KOPT-K1 (cell line): ENCODE measurements around the gene WRAP73.

Experiments used
- H3K27ac ChIP-seq: fragments of 200-600 bp; sonication (generic); 2 replicates; pipeline ENCODE4 v1.5.1; 2016; ENCODE audit warnings: antibody characterized with exemption, mild to moderate bottlenecking, low read depth, low read length; ENCODE audit not compliant: poor library complexity, severe bottlenecking
- H3K36me3 ChIP-seq: fragments of 200-600 bp; sonication (generic); 2 replicates; pipeline ENCODE4 v1.5.1; 2017; ENCODE audit warnings: antibody characterized with exemption, mild to moderate bottlenecking, low read length, moderate library complexity; ENCODE audit not compliant: insufficient read depth
- H3K9me3 ChIP-seq: fragments of 200-600 bp; sonication (generic); 2 replicates; pipeline ENCODE4 v1.5.1; 2017; ENCODE audit warnings: antibody characterized with exemption, low read length, mild to moderate bottlenecking; ENCODE audit not compliant: insufficient read depth, poor library complexity, severe bottlenecking

Gene WRAP73

DNA sequence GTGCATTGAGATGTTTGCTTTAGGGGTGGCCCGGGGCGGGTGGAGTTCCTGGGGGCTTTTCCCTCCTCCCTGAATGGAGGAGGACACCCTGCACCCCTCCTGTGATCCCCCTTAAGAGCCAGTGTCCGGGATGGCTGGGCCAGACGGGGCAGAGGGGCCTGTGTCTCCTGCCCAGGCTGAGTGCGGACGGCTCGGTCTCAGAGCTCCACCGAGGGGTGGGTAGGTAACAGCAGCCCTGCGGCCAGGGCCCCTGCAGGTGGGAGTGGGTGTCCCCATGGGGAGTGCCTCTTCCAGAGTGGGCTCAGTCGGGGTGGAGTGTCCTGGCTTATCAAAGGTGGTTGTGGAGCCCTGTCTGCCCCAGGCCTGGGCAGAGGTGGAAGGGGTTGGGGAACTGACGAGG, 25.5 kb upstream of the WRAP73 start:
- Histone ChIP-seq H3K36me3 (no peaks in the 10 kb centered on the region), H3K27ac (no peak overlapping the region), H3K9me3 (no peaks in the 10 kb centered on the region)

DNA sequence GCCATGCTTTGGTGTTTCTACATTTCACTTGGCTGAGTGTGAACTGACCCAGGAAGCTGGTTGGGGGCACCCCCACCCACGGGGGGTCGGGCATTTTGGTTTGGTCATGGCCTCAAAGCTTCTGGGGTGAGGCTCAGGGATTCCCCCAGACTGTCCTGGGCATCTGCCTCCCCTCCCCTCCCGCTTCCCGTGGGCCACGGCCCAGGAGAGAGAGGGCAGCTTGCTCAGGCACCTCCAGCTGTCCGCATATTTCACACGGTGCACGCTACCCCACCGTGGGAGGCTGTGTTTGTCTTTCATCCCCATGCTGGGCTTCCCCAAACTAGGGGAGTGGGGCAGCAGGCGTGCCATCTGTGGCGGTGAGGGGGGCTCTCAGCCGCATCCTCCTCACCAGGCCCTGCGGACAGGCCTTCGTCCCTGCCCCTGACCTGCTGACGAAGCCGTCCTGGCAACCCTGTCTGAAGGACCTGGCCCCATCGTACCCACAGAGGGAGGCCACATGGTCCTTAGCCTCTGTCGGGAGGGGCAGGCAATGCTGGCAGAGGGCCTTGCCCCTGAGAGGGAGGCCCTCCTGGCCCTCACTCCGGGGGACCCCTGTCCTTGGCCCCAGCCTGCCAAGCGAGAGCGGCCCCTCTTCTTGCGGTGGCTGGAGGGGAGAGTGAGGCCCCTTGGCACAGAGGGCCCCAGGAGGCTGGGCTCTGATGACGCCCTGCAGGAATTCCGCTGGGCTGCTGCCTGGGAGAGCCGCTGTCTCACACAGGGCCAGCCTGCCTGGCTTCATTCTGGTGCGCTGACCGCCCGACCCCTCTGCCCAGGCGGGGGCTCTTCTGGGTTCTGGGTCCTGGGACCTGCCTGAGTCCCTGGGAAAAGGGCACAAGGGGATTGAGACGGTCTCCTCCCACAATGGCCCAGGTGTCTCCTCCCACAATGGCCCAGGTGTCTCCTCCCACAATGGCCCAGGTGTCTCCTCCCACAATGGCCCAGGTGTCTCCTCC, 24.5 kb upstream of the WRAP73 start:
- Histone ChIP-seq H3K36me3 (no peaks in the 10 kb centered on the region), H3K9me3 (no peaks in the 10 kb centered on the region), H3K27ac (no peak overlapping the region)

DNA sequence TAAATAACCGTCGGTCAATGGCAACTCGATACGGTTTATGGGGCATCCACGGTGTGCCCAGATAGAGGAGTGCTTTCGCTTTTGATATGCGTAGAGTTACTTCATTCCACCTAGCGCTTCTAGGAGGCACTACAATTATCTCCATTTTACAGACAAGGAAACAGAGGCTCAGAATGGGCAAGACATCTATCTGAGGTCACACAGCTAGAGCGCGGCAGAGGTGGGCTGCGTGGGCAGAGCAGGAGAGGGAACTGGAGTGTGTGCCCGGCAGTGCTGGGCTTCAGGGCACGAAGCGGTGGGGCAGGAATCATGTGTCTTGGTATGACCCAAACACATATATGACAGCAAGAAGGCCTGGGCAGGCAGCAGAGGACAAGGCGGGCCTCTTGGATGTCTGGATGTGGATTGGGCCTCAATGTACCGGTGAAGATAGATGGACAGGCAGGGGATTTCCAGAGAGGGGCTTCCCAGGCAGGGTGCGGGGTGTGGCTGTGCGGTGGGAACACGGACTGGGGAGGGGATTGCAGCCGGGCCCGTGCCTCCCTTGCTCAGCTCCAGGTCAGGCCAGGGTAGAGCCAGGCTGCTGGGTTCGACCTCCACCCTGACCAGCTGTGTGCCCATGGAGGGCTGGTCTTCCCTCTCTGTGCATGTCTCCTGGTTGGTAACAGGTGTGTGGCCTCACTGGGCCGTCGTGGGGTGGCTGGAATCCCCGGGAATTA, 23.6 kb upstream of the WRAP73 start:
- Histone ChIP-seq H3K9me3 (no peaks in the 10 kb centered on the region), H3K36me3 (no peaks in the 10 kb centered on the region), H3K27ac (no peak overlapping the region)

DNA sequence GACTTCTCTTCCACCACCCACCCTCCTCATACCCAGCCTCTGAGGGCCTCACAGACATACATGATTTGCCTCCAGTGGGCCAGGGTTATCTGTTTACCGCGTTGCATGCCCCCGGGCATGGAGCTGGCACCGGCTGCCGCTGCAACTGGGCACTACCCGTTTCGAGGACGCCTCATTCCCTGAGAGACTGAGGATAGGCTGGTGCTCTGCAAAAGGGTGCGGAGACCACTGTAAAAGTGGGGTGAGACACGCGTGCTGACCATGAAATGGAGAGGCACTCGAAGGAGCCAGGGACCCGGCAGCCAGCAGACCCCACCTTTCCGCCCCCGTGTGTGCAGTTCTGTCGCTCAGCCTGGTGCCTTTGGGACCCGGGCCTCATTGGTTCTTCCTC, 23.1 kb upstream of the WRAP73 start:
- Histone ChIP-seq H3K36me3 (no peaks in the 10 kb centered on the region), H3K27ac (no peak overlapping the region), H3K9me3 (no peaks in the 10 kb centered on the region)

DNA sequence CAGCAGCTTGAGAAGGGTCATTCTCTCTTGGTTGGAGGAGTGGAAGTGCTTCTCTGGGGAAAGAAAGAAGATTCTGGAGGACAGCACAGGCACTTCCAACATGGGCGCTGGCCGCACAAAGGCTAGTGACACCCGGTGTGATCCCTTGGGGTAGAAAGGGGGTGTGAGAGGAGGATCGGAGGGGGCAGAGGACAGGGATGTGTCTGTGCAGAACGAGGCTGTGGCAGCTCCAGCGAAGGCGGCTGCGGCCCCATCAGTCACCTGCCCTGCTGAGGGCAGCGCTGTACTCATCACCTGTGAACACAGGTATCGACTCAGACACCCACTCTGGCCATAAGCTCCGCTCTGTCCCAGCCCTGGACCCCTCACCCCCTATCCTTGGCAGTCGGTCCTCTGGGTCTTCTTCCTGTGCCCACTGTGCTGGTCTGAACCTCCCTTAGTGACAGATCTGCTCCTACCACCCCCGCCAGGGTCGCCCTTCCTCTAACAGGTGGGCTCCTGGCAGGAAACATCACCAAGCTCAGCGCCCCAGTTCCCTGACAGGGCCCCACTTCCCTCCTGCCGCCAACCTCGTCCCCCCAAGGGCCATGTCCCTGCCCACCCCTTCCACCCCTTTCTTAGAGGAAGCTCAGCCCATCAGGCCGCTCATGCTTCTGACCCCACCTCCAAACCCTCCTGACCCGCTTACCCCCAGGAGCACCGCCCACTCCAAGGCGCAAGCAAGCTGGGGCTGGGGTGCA, 22.5 kb upstream of the WRAP73 start:
- Histone ChIP-seq H3K9me3 (no peaks in the 10 kb centered on the region), H3K27ac (no peak overlapping the region), H3K36me3 (no peaks in the 10 kb centered on the region)

DNA sequence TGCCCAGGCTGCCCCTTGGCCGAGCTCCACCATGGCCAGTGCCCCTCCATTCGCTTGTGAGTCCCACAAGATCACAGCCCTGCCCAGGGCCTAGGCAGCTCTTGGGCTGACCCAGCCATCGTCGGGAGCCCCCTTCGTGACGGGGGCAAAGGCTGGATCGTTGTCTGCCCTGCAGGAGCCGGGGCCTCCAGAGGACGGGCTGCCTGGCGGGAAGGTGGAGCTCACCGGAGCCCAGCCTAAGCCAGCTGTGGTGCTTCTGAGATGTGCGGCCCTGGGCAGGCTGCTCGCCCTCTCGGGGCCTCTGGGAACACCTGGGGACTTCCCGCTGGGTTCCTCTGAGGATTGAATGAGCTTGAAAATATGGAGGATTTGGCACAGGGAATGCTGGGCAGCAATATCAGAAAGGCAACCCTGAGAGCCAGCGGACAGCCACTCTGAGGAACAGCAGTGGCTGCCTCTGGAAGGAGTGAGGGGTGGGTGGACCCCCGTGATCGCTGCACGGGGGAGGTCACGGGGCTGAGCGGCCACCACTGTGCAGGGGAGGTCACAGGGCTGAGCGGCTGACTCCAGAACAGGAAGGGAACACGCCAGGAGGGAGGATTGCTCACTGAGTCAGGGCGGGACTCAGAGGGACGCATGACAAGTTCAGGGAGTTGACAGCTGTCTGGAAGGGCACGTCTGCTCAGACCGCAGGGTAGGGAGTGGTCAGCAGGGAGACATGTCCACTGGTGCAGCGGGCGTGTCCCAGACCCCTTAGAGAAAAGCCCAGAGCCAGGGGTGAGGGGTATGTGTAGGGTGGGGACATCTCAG, 21.7 kb upstream of the WRAP73 start:
- no peak overlapping the region for H3K27ac ChIP-seq
- no peaks in the 10 kb centered on the region for H3K9me3 ChIP-seq
- H3K36me3 ChIP-seq: no peaks in the 10 kb centered on the region

DNA sequence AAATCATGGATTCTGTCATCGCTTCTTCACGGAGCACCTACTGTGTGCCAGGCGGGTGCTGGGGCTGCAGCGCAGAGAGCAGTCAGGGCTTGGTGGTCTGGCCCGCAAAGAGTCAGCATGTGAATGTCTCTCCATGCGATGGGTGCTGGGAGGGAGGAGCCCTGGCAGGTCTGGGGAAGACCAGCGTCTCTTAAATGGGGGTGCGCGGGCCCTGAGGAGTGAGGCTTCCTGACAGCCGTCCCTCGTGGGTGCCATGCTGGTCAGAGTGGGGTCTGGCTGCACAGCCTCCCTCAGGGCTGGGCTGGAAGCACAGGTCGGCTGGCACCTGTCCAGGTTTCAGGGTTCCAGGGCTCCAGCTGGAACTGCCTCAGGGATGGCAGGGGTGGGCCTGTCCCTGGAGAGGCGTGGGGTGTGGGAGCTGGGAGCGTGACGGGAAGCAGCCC, 20.9 kb upstream of the WRAP73 start:
- H3K9me3 ChIP-seq: no peaks in the 10 kb centered on the region

DNA sequence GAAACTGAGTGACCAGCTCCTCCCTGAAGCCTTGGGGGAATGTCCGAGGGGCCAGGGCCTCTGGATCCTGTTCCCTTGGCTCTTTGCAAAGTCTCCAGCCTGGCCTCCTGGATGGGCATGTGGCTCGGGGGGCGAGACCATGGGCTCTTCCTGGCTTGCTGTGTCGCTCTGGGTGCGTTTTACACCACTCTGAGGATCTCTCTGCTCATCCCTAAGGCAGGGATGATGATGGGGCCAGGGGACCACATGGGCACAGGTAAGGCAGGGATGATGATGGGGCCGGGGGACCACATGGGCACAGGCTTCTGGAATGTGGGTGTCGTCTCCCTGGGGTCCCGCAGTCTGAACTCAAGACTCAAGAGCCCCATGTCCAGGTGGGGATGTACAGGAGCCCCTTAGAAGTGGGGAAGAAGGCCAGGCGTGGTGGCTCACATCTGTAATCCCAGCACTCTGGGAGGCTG, 20.1 kb upstream of the WRAP73 start:
- Histone ChIP-seq H3K9me3 (no peaks in the 10 kb centered on the region), H3K36me3 (no peaks in the 10 kb centered on the region), H3K27ac (no peak overlapping the region)

More for the DNA sequence above, 20.9 kb upstream of the WRAP73 start:
- H3K27ac ChIP-seq: no peak overlapping the region
- no peaks in the 10 kb centered on the region for H3K36me3 ChIP-seq

DNA sequence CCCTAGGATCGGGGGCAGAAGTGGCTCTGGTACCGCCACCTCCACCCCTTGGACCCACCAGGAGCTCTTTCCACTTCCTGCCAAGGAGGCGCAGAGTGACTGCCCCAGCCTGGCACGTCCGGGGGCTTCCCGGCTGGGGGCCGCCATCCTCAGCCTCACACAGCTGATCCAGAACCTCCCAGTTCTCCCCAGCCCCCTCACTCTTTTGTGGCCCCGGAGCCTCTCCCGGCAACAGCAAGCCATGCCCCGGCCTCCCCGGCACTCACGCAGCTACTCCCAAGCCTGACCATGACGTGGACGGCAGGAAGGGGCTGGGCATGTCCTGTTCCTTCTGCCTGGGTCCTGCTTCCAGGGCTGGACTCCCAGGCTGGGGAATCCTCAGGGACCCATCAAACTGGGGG, 19.5 kb upstream of the WRAP73 start:
- H3K27ac ChIP-seq: no peak overlapping the region

DNA sequence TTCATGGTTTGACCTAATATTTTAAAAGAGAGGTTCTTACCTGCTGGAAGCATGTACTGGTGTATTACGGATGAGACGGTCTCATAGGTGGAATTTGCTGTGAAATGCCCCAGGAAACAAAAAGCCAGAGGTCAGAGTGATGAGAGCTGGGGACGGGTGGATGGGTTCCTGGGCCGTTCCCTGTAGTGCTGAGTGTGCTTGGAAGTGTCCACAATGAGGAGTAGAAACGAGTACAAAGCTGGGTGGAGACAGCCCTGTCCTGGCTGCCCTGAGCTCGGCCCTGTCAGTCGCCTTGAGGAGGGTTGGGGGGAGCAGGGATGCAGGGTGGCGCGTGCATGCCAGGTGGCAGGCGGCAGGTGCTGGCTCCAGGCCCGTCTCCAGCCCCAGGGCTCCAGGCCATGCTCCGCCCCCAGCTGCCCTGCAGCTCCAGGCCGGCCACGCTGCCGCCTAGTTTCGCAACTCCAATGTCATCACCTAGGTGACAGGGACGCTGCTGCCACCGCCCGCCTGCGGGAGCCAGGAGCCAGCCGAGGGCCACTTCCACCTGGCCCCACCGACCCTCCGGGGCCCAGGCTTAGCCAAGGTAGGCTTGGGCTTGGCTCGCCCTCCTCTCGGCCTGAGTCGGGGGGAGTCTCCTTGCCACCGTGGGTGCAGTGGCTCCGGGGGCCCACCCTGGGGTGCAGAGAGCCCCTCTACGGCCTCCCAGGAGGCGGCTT, 18.8 kb upstream of the WRAP73 start:
- H3K9me3 ChIP-seq: no peaks in the 10 kb centered on the region
- H3K27ac ChIP-seq: no peak overlapping the region
- no peaks in the 10 kb centered on the region for H3K36me3 ChIP-seq

More for the DNA sequence above, 19.5 kb upstream of the WRAP73 start:
- H3K36me3 ChIP-seq: no peaks in the 10 kb centered on the region
- H3K9me3 ChIP-seq: no peaks in the 10 kb centered on the region

DNA sequence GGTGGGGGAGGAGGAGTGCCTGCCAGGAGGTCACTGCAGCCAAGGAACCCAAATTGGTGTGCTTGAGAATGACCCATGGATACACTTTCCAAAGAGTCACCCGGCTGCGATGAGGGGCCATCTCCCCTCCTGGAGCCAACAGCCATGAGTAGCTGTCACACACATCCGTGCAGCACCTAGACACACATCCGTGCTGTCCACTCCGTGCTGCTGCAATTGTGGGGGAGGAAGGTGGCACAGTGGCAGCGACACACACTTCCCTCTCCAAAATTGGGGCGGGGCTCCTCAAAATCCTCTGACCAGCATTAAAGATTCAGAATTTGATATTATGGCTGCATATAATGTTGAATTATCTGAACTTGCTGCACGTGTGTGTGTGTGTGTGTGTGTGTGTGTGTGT, 18.2 kb upstream of the WRAP73 start:
- H3K9me3 ChIP-seq: no peaks in the 10 kb centered on the region
- no peak overlapping the region for H3K27ac ChIP-seq
- no peaks in the 10 kb centered on the region for H3K36me3 ChIP-seq

DNA sequence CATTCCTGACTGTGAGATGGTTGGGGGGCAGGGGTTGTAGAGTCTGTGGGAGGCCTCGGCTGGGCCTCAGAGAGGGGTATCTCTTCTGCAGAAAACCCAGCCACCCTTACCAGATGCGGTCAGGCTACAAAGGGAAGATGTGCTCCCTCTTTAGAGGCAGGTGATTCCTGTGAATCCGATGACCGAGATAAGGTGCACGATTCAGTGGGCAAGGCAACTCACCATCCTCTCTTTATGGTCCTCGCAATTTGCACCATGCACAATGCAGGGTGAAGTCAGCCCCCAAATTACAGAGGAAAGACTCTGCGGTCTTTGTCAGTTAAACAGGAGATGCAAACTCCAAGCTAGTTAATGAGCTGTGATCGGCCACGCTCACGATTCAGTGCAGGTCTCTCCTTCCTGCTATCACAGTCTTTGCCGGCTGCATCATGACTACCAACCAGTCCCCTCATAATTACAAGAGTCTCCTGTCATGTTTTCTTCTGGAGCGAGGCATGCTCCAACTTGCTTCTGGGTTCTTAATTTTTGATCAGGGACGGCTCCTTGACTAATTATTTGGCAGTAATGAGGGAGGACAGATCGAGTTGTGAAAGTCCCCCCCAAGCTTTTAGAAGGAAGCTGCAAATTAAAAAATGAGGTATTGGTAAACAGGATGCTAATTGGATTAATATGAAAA, 14.9 kb upstream of the WRAP73 start:
- H3K9me3 ChIP-seq: no peaks in the 10 kb centered on the region
- no peaks in the 10 kb centered on the region for H3K36me3 ChIP-seq
- no peak overlapping the region for H3K27ac ChIP-seq

DNA sequence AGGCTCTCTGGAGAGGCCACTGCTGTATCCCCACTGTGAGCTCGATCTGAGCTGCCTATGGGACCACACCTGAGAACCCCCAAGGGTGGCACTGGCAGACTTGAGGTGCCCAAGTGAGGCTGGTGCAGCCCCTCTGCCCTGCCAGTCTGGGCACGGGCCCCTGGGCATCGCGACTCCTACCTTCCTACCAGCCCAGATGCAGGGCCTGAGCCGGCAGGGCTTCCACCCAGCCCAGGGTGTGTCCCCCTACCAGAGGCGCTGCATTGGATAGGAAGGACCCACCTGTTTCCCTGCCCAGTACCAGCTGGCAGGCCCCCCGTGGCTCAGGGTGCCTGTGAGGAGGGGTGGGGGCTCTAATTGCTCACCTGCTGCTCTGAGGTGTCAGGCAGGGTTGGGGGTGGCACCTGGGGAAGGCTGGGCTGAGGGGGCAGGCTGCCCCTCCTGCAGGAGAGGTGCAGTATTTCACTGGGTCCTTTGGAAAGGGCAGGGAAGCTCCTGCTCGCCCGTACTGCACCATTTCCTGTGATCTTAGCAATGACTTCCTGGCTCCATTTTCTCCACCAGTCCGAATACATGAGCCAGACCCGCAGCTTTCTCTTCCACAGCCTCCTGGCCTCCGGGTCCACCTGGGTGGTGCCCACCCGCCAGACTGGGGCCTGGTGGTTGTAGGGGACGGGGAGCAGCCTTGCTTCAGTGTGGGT, 14.2 kb upstream of the WRAP73 start:
- H3K36me3 ChIP-seq: no peaks in the 10 kb centered on the region
- H3K9me3 ChIP-seq: no peaks in the 10 kb centered on the region
- no peak overlapping the region for H3K27ac ChIP-seq
